Activated CD8-positive, alpha-beta T cell treated with anti-CD3 and anti-CD28 coated beads, Interleukin-2, amount 10 ng/mL, durations not matched to agents 7 days and 5 days (primary cell): ENCODE data around the gene STMP1. TPM values are rescaled to one million over a fixed set of nuclear protein-coding genes. Genes with fewer than 3 reads are reported as not detected.

Experiments used
- ATAC-seq: fragments of 150-1000 bp; cut with Tn5 transposase; one replicate; pipeline ENCODE4 v1.10.0; 2021; ENCODE audit warnings: moderate library complexity
- CTCF ChIA-PET: fragments of 350-600 bp; sonication (Branson Sonifier 250); formaldehyde crosslinking; loops from one replicate; lab custom pipeline; 2021; ENCODE audit warnings: antibody characterized with exemption; lab: Charles Lee
- POLR2A ChIA-PET: fragments of 350-600 bp; sonication (Branson Sonifier 250); formaldehyde crosslinking; loops from one replicate; lab custom pipeline; 2021; ENCODE audit warnings: antibody characterized with exemption; lab: Charles Lee
- DNase-seq: peaks from one replicate; pipeline ENCODE4 v3.0.0-alpha.2; 2020
- H3K27ac Mint-ChIP-seq: one replicate; pipeline ENCODE4 v1.8.0; 2021; ENCODE audit warnings: mild to moderate bottlenecking, mixed read lengths
- H3K27me3 Mint-ChIP-seq: one replicate; pipeline ENCODE4 v1.8.0; 2021; ENCODE audit warnings: low read depth, mixed read lengths
- H3K36me3 Mint-ChIP-seq: one replicate; pipeline ENCODE4 v1.8.0; 2021; ENCODE audit warnings: low read depth, mixed read lengths
- H3K4me1 Mint-ChIP-seq: one replicate; pipeline ENCODE4 v1.8.0; 2021; ENCODE audit warnings: low read depth, mixed read lengths
- H3K4me3 Mint-ChIP-seq: one replicate; pipeline ENCODE4 v1.8.0; 2021; ENCODE audit warnings: mild to moderate bottlenecking, mixed read lengths
- H3K9me3 Mint-ChIP-seq: one replicate; pipeline ENCODE4 v1.8.0; 2022; ENCODE audit warnings: mixed read lengths; ENCODE audit not compliant: insufficient read depth
- total RNA-seq, 2 experiments: library from RNA; stranded (reverse); gene quantifications; one replicate each; pipeline ENCODE4 v1.2.3, GENCODE V29; 2021

The STMP1 gene
- total RNA-seq, 2 experiments from 2014 or later, result 22.2 to 22.9 TPM

GRCh38 chr7:135704698-135705097, 42.4 kb downstream of the STMP1 start:
- Mint-ChIP-seq H3K9me3 (no peaks in the 10 kb centered on the region), H3K4me1 (no peaks in the 10 kb centered on the region), H3K36me3 (no peaks in the 10 kb centered on the region), H3K27me3 (no peaks in the 10 kb centered on the region), H3K27ac (no peak overlapping the region), H3K4me3 (no peak overlapping the region)
- ChIA-PET CTCF (interaction anchor here (0.6 to 1.3 kb wide), 4 partner anchors 9 to 703 kb away, joined by 3 read pairs; no protein-coding TSS in a partner anchor), POLR2A (no interaction called here)
- no peak for DNase-seq
- ATAC-seq, result no peak

- ATAC-seq (no peak), DNase-seq (no peak)
- Mint-ChIP-seq H3K27me3 (no peaks in the 10 kb centered on the region), H3K9me3 (no peaks in the 10 kb centered on the region), H3K36me3 (no peaks in the 10 kb centered on the region), H3K4me1 (no peaks in the 10 kb centered on the region), H3K4me3 (no peak overlapping the region), H3K27ac (no peak overlapping the region)
- ChIA-PET POLR2A (no interaction called here), CTCF (no interaction called here)
Observed at GRCh38 chr7:135706038-135706742, 43.9 kb downstream of the STMP1 start.

- Mint-ChIP-seq H3K27ac (no peak overlapping the region), H3K36me3 (no peaks in the 10 kb centered on the region), H3K4me3 (no peak overlapping the region), H3K27me3 (no peaks in the 10 kb centered on the region), H3K4me1 (no peaks in the 10 kb centered on the region), H3K9me3 (no peaks in the 10 kb centered on the region)
- ATAC-seq, result no peak
- ChIA-PET CTCF (no interaction called here), POLR2A (no interaction called here)
- DNase-seq, result no peak
Observed at GRCh38 chr7:135706858-135707569, 44.7 kb downstream of the STMP1 start.

- ChIA-PET CTCF (no interaction called here), POLR2A (no interaction called here)
- Mint-ChIP-seq H3K27ac (no peak overlapping the region), H3K9me3 (no peaks in the 10 kb centered on the region), H3K4me3 (no peak overlapping the region), H3K36me3 (no peaks in the 10 kb centered on the region), H3K4me1 (no peaks in the 10 kb centered on the region), H3K27me3 (no peaks in the 10 kb centered on the region)
- DNase-seq (no peak), ATAC-seq (no peak)
Observed at GRCh38 chr7:135707570-135707966, 45.3 kb downstream of the STMP1 start.

- CTCF ChIA-PET, result no interaction called here
- H3K4me3 Mint-ChIP-seq, result no peak overlapping the region
Observed at GRCh38 chr7:135708041-135708440, 45.7 kb downstream of the STMP1 start.

GRCh38 chr7:135709508-135709907, 47.2 kb downstream of the STMP1 start:
- H3K4me3 Mint-ChIP-seq, result no peak overlapping the region
- ChIA-PET POLR2A (no interaction called here), CTCF (interaction anchor here (0.7 to 4.3 kb wide), 2 partner anchors 36 to 1880 kb away, joined by 3 to 22 read pairs; no protein-coding TSS in a partner anchor)
- H3K27ac Mint-ChIP-seq, result no peak overlapping the region
- H3K27me3 Mint-ChIP-seq, result no peaks in the 10 kb centered on the region
- ATAC-seq (no peak), DNase-seq (no peak)
- no peaks in the 10 kb centered on the region for H3K36me3 Mint-ChIP-seq
- no peaks in the 10 kb centered on the region for H3K4me1 Mint-ChIP-seq
- H3K9me3 Mint-ChIP-seq, result no peaks in the 10 kb centered on the region

More at GRCh38 chr7:135708041-135708440, 45.7 kb downstream of the STMP1 start:
- no peaks in the 10 kb centered on the region for H3K36me3 Mint-ChIP-seq
- DNase-seq (no peak), ATAC-seq (no peak)
- H3K4me1 Mint-ChIP-seq, result no peaks in the 10 kb centered on the region
- H3K27ac Mint-ChIP-seq, result no peak overlapping the region
- H3K27me3 Mint-ChIP-seq, result no peaks in the 10 kb centered on the region
- POLR2A ChIA-PET, result no interaction called here
- no peaks in the 10 kb centered on the region for H3K9me3 Mint-ChIP-seq

- Mint-ChIP-seq H3K27ac (no peak overlapping the region), H3K4me3 (no peak overlapping the region), H3K9me3 (no peaks in the 10 kb centered on the region), H3K27me3 (no peaks in the 10 kb centered on the region), H3K36me3 (no peaks in the 10 kb centered on the region), H3K4me1 (no peaks in the 10 kb centered on the region)
- ChIA-PET CTCF (interaction anchor here (0.7 to 4.3 kb wide), 6 partner anchors 9 to 1881 kb away, joined by 3 to 22 read pairs (median 6); no protein-coding TSS in a partner anchor), POLR2A (no interaction called here)
- DNase-seq, result no peak
- no peak for ATAC-seq
Observed at GRCh38 chr7:135710417-135711138, 48.3 kb downstream of the STMP1 start.

- no peaks in the 10 kb centered on the region for H3K36me3 Mint-ChIP-seq
- no peak for DNase-seq
- no peak overlapping the region for H3K27ac Mint-ChIP-seq
Observed at GRCh38 chr7:135711139-135711469, 48.8 kb downstream of the STMP1 start.

GRCh38 chr7:135712182-135712782, 50.0 kb downstream of the STMP1 start:
- no peak for ATAC-seq
- Mint-ChIP-seq H3K9me3 (no peaks in the 10 kb centered on the region), H3K27me3 (peaks cover 2% of the 10 kb centered on the region), H3K4me3 (no peak overlapping the region), H3K4me1 (no peaks in the 10 kb centered on the region), H3K36me3 (no peaks in the 10 kb centered on the region), H3K27ac (no peak overlapping the region)
- DNase-seq, result no peak
- ChIA-PET POLR2A (no interaction called here), CTCF (interaction anchor here (1.2 to 4.3 kb wide), 2 partner anchors 11 to 39 kb away, joined by 6 to 22 read pairs; no protein-coding TSS in a partner anchor)

More at GRCh38 chr7:135711139-135711469, 48.8 kb downstream of the STMP1 start:
- Mint-ChIP-seq H3K9me3 (no peaks in the 10 kb centered on the region), H3K4me3 (no peak overlapping the region), H3K4me1 (no peaks in the 10 kb centered on the region), H3K27me3 (no peaks in the 10 kb centered on the region)
- CTCF ChIA-PET, result interaction anchor here (0.9 to 4.3 kb wide), 4 partner anchors 10 to 38 kb away, joined by 5 to 22 read pairs (median 7); no protein-coding TSS in a partner anchor
- ATAC-seq, result no peak
- POLR2A ChIA-PET, result no interaction called here

- ChIA-PET POLR2A (no interaction called here), CTCF (interaction anchor here (4.3 kb wide), 1 partner anchor 39 kb away, joined by 22 read pairs; no protein-coding TSS in a partner anchor)
- Mint-ChIP-seq H3K27me3 (peaks cover 2% of the 10 kb centered on the region), H3K9me3 (no peaks in the 10 kb centered on the region), H3K27ac (no peak overlapping the region), H3K4me3 (no peak overlapping the region), H3K4me1 (no peaks in the 10 kb centered on the region), H3K36me3 (no peaks in the 10 kb centered on the region)
- no peak for DNase-seq
- ATAC-seq, result no peak
Observed at GRCh38 chr7:135712796-135713195, 50.5 kb downstream of the STMP1 start.

- Mint-ChIP-seq H3K4me1 (no peaks in the 10 kb centered on the region), H3K27ac (no peak overlapping the region), H3K27me3 (peaks cover 8% of the 10 kb centered on the region), H3K4me3 (no peak overlapping the region), H3K9me3 (no peaks in the 10 kb centered on the region), H3K36me3 (no peaks in the 10 kb centered on the region)
- CTCF ChIA-PET, result interaction anchor here (1.0 to 4.3 kb wide), 2 partner anchors 10 to 41 kb away, joined by 3 to 22 read pairs; no protein-coding TSS in a partner anchor
- DNase-seq (no peak), ATAC-seq (no peak)
- POLR2A ChIA-PET, result no interaction called here
Observed at GRCh38 chr7:135713836-135714470, 51.6 kb downstream of the STMP1 start.
